ENCODE results near the gene STK39. TPM values are rescaled to one million over a fixed set of nuclear protein-coding genes. Genes with fewer than 3 reads are reported as not detected.

STK39 gene
- total RNA-seq, 1 donor, result 18.1 TPM

- no peaks in the 10 kb centered on the region for H3K9me3 ChIP-seq (ENCODE audit: low read depth, low read length)
- DNase-seq (ENCODE audit: insufficient read length, low spot score, missing footprints), result no peak
- no peak overlapping the region for H3K27ac ChIP-seq (ENCODE audit: low read depth, low read length)
- TF ChIP-seq CTCF (IDR thresholded peaks at IDR 0.05; ENCODE audit: extremely low read depth, low read depth, low read length), result no peak
- H2AFZ ChIP-seq (ENCODE audit: low read length), result no peak overlapping the region
- H3K79me2 ChIP-seq (ENCODE audit: insufficient read depth, low read length), result no peaks in the 10 kb centered on the region
- no peaks in the 10 kb centered on the region for H3K36me3 ChIP-seq (ENCODE audit: insufficient read depth, low read length)
- H3K27me3 ChIP-seq (ENCODE audit: insufficient read depth, low read length), result no peaks in the 10 kb centered on the region
- H3K4me1 ChIP-seq (ENCODE audit: insufficient read depth, low read length), result no peaks in the 10 kb centered on the region
- no peak overlapping the region for H3K4me2 ChIP-seq (ENCODE audit: insufficient read depth, low read length)
- no peaks in the 10 kb centered on the region for H4K20me1 ChIP-seq (ENCODE audit: insufficient read depth, low read length)
- no peak overlapping the region for H3K4me3 ChIP-seq (ENCODE audit: insufficient read depth, low read length)
These were observed 43.0 kb upstream of the STK39 start for GRCh38 chr2:168290391-168290790.

GRCh38 chr2:168289880-168290279 lies 42.5 kb upstream of the STK39 start:
- no peak for DNase-seq (ENCODE audit: insufficient read length, low spot score, missing footprints)
- Histone ChIP-seq H3K27me3 (ENCODE audit: insufficient read depth, low read length) (no peaks in the 10 kb centered on the region), H3K36me3 (ENCODE audit: insufficient read depth, low read length) (no peaks in the 10 kb centered on the region), H4K20me1 (ENCODE audit: insufficient read depth, low read length) (no peaks in the 10 kb centered on the region), H3K9me3 (ENCODE audit: low read depth, low read length) (no peaks in the 10 kb centered on the region), H2AFZ (ENCODE audit: low read length) (no peak overlapping the region), H3K79me2 (ENCODE audit: insufficient read depth, low read length) (no peaks in the 10 kb centered on the region), H3K4me2 (ENCODE audit: insufficient read depth, low read length) (no peak overlapping the region), H3K4me3 (ENCODE audit: insufficient read depth, low read length) (no peak overlapping the region), H3K4me1 (ENCODE audit: insufficient read depth, low read length) (no peaks in the 10 kb centered on the region), H3K27ac (ENCODE audit: low read depth, low read length) (no peak overlapping the region)
- TF ChIP-seq CTCF (IDR thresholded peaks at IDR 0.05; ENCODE audit: extremely low read depth, low read depth, low read length), result no peak

GRCh38 chr2:168286535-168286934 lies 39.1 kb upstream of the STK39 start:
- Histone ChIP-seq H3K79me2 (ENCODE audit: insufficient read depth, low read length) (no peaks in the 10 kb centered on the region), H3K4me1 (ENCODE audit: insufficient read depth, low read length) (no peaks in the 10 kb centered on the region), H3K27me3 (ENCODE audit: insufficient read depth, low read length) (no peaks in the 10 kb centered on the region), H2AFZ (ENCODE audit: low read length) (no peak overlapping the region), H3K36me3 (ENCODE audit: insufficient read depth, low read length) (no peaks in the 10 kb centered on the region), H3K4me3 (ENCODE audit: insufficient read depth, low read length) (no peak overlapping the region), H4K20me1 (ENCODE audit: insufficient read depth, low read length) (no peaks in the 10 kb centered on the region), H3K4me2 (ENCODE audit: insufficient read depth, low read length) (no peak overlapping the region), H3K27ac (ENCODE audit: low read depth, low read length) (no peak overlapping the region), H3K9me3 (ENCODE audit: low read depth, low read length) (no peaks in the 10 kb centered on the region)
- no peak for TF ChIP-seq CTCF (IDR thresholded peaks at IDR 0.05; ENCODE audit: extremely low read depth, low read depth, low read length)
- no peak for DNase-seq (ENCODE audit: insufficient read length, low spot score, missing footprints)

GRCh38 chr2:168278424-168278888 lies 31.1 kb upstream of the STK39 start:
- Histone ChIP-seq H3K4me2 (ENCODE audit: insufficient read depth, low read length) (no peak overlapping the region), H4K20me1 (ENCODE audit: insufficient read depth, low read length) (no peaks in the 10 kb centered on the region), H3K79me2 (ENCODE audit: insufficient read depth, low read length) (no peaks in the 10 kb centered on the region), H3K36me3 (ENCODE audit: insufficient read depth, low read length) (no peaks in the 10 kb centered on the region), H3K27ac (ENCODE audit: low read depth, low read length) (no peak overlapping the region), H2AFZ (ENCODE audit: low read length) (no peak overlapping the region), H3K4me1 (ENCODE audit: insufficient read depth, low read length) (no peaks in the 10 kb centered on the region), H3K4me3 (ENCODE audit: insufficient read depth, low read length) (no peak overlapping the region), H3K9me3 (ENCODE audit: low read depth, low read length) (no peaks in the 10 kb centered on the region), H3K27me3 (ENCODE audit: insufficient read depth, low read length) (peaks cover 5% of the 10 kb centered on the region)
- TF ChIP-seq CTCF (IDR thresholded peaks at IDR 0.05; ENCODE audit: extremely low read depth, low read depth, low read length), result no peak
- no peak for DNase-seq (ENCODE audit: insufficient read length, low spot score, missing footprints)

Measured in osteoblast (primary cell).